ENCODE data around the gene COL1A1. TPM values are rescaled to one million over a fixed set of nuclear protein-coding genes. Genes with fewer than 3 reads are reported as not detected.
A peak's percentile ranks its signal among the peaks of the same experiment; 100 is the strongest.

COL1A1 gene
- total RNA-seq, 1 experiment from 2014 or later = 104 TPM

GRCh38 chr17:50168319-50168718 lies 33.1 kb downstream of the COL1A1 start:
- H3K4me2 ChIP-seq (ENCODE audit: insufficient read depth, insufficient read length, low read length) = no peak overlapping the region

More at GRCh38 chr17:50168319-50168718, 33.1 kb downstream of the COL1A1 start:
- Histone ChIP-seq H2BK12ac (ENCODE audit: insufficient read length, low read depth, low read length) (no peak overlapping the region), H3K18ac (ENCODE audit: insufficient read length, low read depth, low read length) (no peak overlapping the region), H2AFZ (ENCODE audit: low read length) (no peak overlapping the region), H4K20me1 (ENCODE audit: control insufficient read depth, insufficient read depth, insufficient read length) (no peaks in the 10 kb centered on the region), H3K79me1 (ENCODE audit: insufficient read depth, low read depth, low read length, poor library complexity, severe bottlenecking) (no peaks in the 10 kb centered on the region), H3K79me2 (ENCODE audit: insufficient read depth, low read length) (no peaks in the 10 kb centered on the region), H3K56ac (ENCODE audit: insufficient read length, low read depth, low read length) (no peak overlapping the region), H3K27ac (ENCODE audit: insufficient read length, low read depth, low read length) (no peak overlapping the region), H3K27me3 (ENCODE audit: insufficient read depth, low read length) (no peaks in the 10 kb centered on the region), H3K14ac (ENCODE audit: insufficient read depth, low read length) (no peak overlapping the region), H3K23ac (ENCODE audit: insufficient read length, low read depth, low read length) (no peak overlapping the region), H3T11ph (ENCODE audit: low read length) (no peak overlapping the region), H4K5ac (ENCODE audit: insufficient read length, low read depth, low read length) (no peak overlapping the region), H2BK5ac (ENCODE audit: insufficient read length, low read length) (no peak overlapping the region), H2AK5ac (ENCODE audit: insufficient read length, low read length) (no peak overlapping the region), H3K23me2 (ENCODE audit: insufficient read length, low read depth, low read length, poor library complexity, severe bottlenecking) (no peaks in the 10 kb centered on the region), H3K4ac (ENCODE audit: low read depth, low read length) (no peak overlapping the region), H2BK120ac (ENCODE audit: low read depth, low read length, poor library complexity, severe bottlenecking) (no peak overlapping the region), H2BK20ac (ENCODE audit: low read depth, low read length, poor library complexity, severe bottlenecking) (no peak overlapping the region), H2BK15ac (ENCODE audit: low read depth, low read length) (no peak overlapping the region), H3K4me1 (ENCODE audit: insufficient read depth, low read length) (peaks cover 3% of the 10 kb centered on the region; the same call in 1 of the 2 replicates), H4K91ac (ENCODE audit: insufficient read length, low read depth, low read length) (no peak overlapping the region), H4K8ac (replicated peaks; ENCODE audit: insufficient read length, low read depth, low read length) (no peak overlapping the region), H3K9me3 (ENCODE audit: control insufficient read depth, low read depth, low read length) (no peaks in the 10 kb centered on the region), H3K9ac (ENCODE audit: extremely low read depth, insufficient read length, low read length) (no peak overlapping the region)
- Mint-ChIP-seq H3K4me1 (peaks cover 16 to 47% of the 10 kb centered on the region in 2 experiments), H3K9me3 (no peaks in the 10 kb centered on the region; a peak in 1 of 5 replicates), H3K27ac (peak overlapping the region in 1 of 3 experiments; percentile 70; a peak in 1 of 7 replicates), H3K27me3 (ENCODE audit: low read depth) (peaks cover 4% of the 10 kb centered on the region), H3K4me3 (peak overlapping the region in 1 of 2 experiments; percentile 31; a peak in 1 of 5 replicates), H3K36me3 (ENCODE audit: insufficient read depth in 1 of 3, low read depth in 3 of 3) (no peaks in the 10 kb centered on the region)
- TF ChIP-seq CTCF (conservative IDR thresholded peaks at IDR 0.05) = no peak
- WGBS (ENCODE audit: extremely low coverage, insufficient read length, low lambda C conversion rate) = no CpG with 5 or more reads among the region's 13 CpGs
- DNase-seq = no peak

All from H9 (cell line).